ENCODE measurements around the gene C12orf42.

- TF ChIP-seq CTCF (conservative IDR thresholded peaks at IDR 0.05 in 1 of 2, IDR thresholded peaks at IDR 0.05 in 1 of 2; ENCODE audit: extremely low read depth in 1 of 2, insufficient read depth in 1 of 2, low read depth in 1 of 2, low read length in 2 of 2) (no peak), EZH2 (IDR thresholded peaks at IDR 0.05; ENCODE audit: borderline replicate concordance, low read length) (no peak)
Measured at GRCh38 chr12:103540319-103540718, 44.6 kb upstream of the C12orf42 start.

Data from mammary epithelial cell (primary cell).